Left renal cortex interstitium (tissue), 4 donors: ENCODE data around the gene FRMD3. TPM values are rescaled to one million over a fixed set of nuclear protein-coding genes. Genes with fewer than 3 reads are reported as not detected.
A peak's percentile ranks its signal among the peaks of the same experiment; 100 is the strongest.

Experiments used
- DNase-seq, 4 donors: peaks; one replicate each; pipeline ENCODE4 v3.0.0-alpha.2; 2013; ENCODE audit warnings: low read depth in 4 of 4, low spot score in 2 of 4, missing footprints in 1 of 4
- polyA plus RNA-seq, 4 donors: library from polyadenylated mRNA; unstranded; fragments of 120-200 nt; gene quantifications; one replicate each; pipeline ENCODE4 v1.2.1, GENCODE V29; 2013; ENCODE audit not compliant: insufficient read length in 4 of 4

FRMD3 gene
- polyA plus RNA-seq: 10 to 100 TPM; 19.3 to 23.0 (median 22.1) TPM

GRCh38 chr9:83538172-83538889 lies at the start of gene FRMD3:
Gene FRMD3 (minus strand): TSS chr9:83538401. CDS start chr9:83538231, 170 bp downstream.
- DNase-seq: peak in 3 of 4 donors; percentile 56 to 70 (median 65)

GRCh38 chr9:83584995-83585394 lies 46.8 kb upstream of the FRMD3 start:
- no peak for DNase-seq

- peak in 2 of 4 donors; percentile 5 to 49 for DNase-seq
These were observed 45.2 kb upstream of the FRMD3 start for GRCh38 chr9:83583151-83584014.

- DNase-seq: no peak
These were observed 43.8 kb upstream of the FRMD3 start for GRCh38 chr9:83582029-83582428.

- no peak for DNase-seq
These were observed 36.3 kb upstream of the FRMD3 start for GRCh38 chr9:83574482-83574881.

GRCh38 chr9:83572524-83572923 lies 34.3 kb upstream of the FRMD3 start:
- DNase-seq: no peak

- no peak for DNase-seq
These were observed 32.2 kb upstream of the FRMD3 start for GRCh38 chr9:83570359-83570758.

GRCh38 chr9:83569326-83569725 lies 31.1 kb upstream of the FRMD3 start:
- DNase-seq: no peak

- no peak for DNase-seq
These were observed 25.2 kb upstream of the FRMD3 start for GRCh38 chr9:83563360-83563759.

- DNase-seq: no peak
These were observed 22.1 kb upstream of the FRMD3 start for GRCh38 chr9:83560169-83560826.

GRCh38 chr9:83557771-83558170 lies 19.6 kb upstream of the FRMD3 start:
- no peak for DNase-seq

- no peak for DNase-seq
These were observed 19.1 kb upstream of the FRMD3 start for GRCh38 chr9:83557317-83557716.

- DNase-seq: no peak
These were observed 16.1 kb upstream of the FRMD3 start for GRCh38 chr9:83554278-83554677.

GRCh38 chr9:83544002-83544698 lies 5.9 kb upstream of the FRMD3 start:
- no peak for DNase-seq

GRCh38 chr9:83538890-83539238 lies 663 bp upstream of the FRMD3 start:
- no peak for DNase-seq

- DNase-seq: no peak
These were observed 650 bp downstream of the FRMD3 start for GRCh38 chr9:83537331-83538171.

- DNase-seq: no peak
These were observed 1.9 kb downstream of the FRMD3 start for GRCh38 chr9:83536332-83536731.

- DNase-seq: no peak
These were observed 2.5 kb downstream of the FRMD3 start for GRCh38 chr9:83535736-83536135.

GRCh38 chr9:83533296-83533695 lies 4.9 kb downstream of the FRMD3 start:
- no peak for DNase-seq

GRCh38 chr9:83526901-83527300 lies 11.3 kb downstream of the FRMD3 start:
- DNase-seq: no peak
